MCF 10A (cell line): ENCODE results near the gene SCAPER. TPM values are rescaled to one million over a fixed set of nuclear protein-coding genes. Genes with fewer than 3 reads are reported as not detected.
"Not testable (repeated sequence)": the region's sequence is repeated elsewhere in the genome, so short reads cannot be mapped to it uniquely, and the experiment has no call there.

Experiments used
- BruUV-seq: library from RNA; stranded (reverse); fragments of 400-500 nt; replicated peaks from 2 replicates; lab custom pipeline; 2021; lab: Mats Ljungman, UMichigan
- CTCF ChIA-PET: fragments of 300-600 bp; sonication (Branson Sonifier 250); formaldehyde crosslinking; extraction: SDS; loops from one replicate; lab custom pipeline; 2021; ENCODE audit warnings: antibody characterized with exemption, inconsistent platforms; lab: Yijun Ruan, JAX
- POLR2A ChIA-PET: fragments of 300-600, 350-650 bp; sonication (Branson Sonifier 250); formaldehyde crosslinking; extraction: SDS; loops from one replicate; lab custom pipeline; 2020; ENCODE audit warnings: antibody characterized with exemption, inconsistent platforms; lab: Yijun Ruan, JAX
- DNase-seq: peaks from one replicate; pipeline ENCODE4 v3.0.0-alpha.2; 2018; ENCODE audit not compliant: unreplicated experiment
- H3K27ac Mint-ChIP-seq: one replicate; pipeline ENCODE4 v1.8.0; 2022; ENCODE audit warnings: mild to moderate bottlenecking, low read depth, mixed read lengths; ENCODE audit not compliant: unreplicated experiment
- H3K27me3 Mint-ChIP-seq: one replicate; pipeline ENCODE4 v1.8.0; 2022; ENCODE audit warnings: mixed read lengths; ENCODE audit not compliant: insufficient read depth, unreplicated experiment
- H3K36me3 Mint-ChIP-seq: one replicate; pipeline ENCODE4 v1.8.0; 2022; ENCODE audit warnings: mild to moderate bottlenecking, moderate library complexity, mixed read lengths; ENCODE audit not compliant: insufficient read depth, unreplicated experiment
- H3K4me1 Mint-ChIP-seq: one replicate; pipeline ENCODE4 v1.8.0; 2022; ENCODE audit warnings: mixed read lengths; ENCODE audit not compliant: insufficient read depth, unreplicated experiment
- H3K4me3 Mint-ChIP-seq: one replicate; pipeline ENCODE4 v1.8.0; 2022; ENCODE audit warnings: mild to moderate bottlenecking, moderate library complexity, mixed read lengths; ENCODE audit not compliant: unreplicated experiment
- H3K9me3 Mint-ChIP-seq: one replicate; pipeline ENCODE4 v1.8.0; 2022; ENCODE audit warnings: mixed read lengths; ENCODE audit not compliant: unreplicated experiment
- intact Hi-C: fragments of 100-400 bp; cut with micrococcal nuclease; formaldehyde crosslinking; loops from 2 replicates; pipeline ENCODE4 v1.14.1; 2022
- total RNA-seq: library from RNA; stranded (reverse); gene quantifications from 2 replicates; pipeline ENCODE4 v1.2.3, GENCODE V29; 2022
- TF ChIP-seq, protein P1 (sequence below): fragments of 200-600 bp; IDR thresholded peaks from one replicate; pipeline ENCODE4 v1.8.0; 2022; ENCODE audit warnings: antibody characterized with exemption, mild to moderate bottlenecking; ENCODE audit not compliant: unreplicated experiment

Gene SCAPER
- total RNA-seq, 1 experiment from 2014 or later: 9.5 TPM

DNA sequence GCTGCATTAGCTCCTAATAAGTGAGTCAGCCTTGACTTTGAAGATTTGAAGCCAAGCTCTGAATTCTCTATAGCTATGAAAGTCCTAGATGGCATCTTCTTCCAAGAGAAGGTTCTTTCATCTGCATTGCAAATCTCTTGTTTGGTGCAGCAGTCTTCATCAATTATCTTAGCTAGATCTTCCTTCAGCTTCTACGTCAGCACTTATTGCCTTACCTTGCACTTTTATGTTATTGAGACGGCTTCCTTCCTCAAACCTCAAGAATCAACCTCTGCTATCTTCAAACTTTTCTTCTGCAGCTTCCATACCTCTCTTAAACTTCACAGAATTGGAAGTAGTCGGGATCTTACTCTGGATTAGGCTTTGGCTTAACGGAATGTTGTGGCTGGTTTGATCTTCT lies 167.6 kb downstream of the SCAPER start:
- BruUV-seq: no TSS peak
- DNase-seq: no peak
- Mint-ChIP-seq H3K27me3 (no peaks in the 10 kb centered on the region), H3K4me3 (no peak overlapping the region), H3K36me3 (peaks cover 9% of the 10 kb centered on the region), H3K9me3 (no peaks in the 10 kb centered on the region), H3K4me1 (no peaks in the 10 kb centered on the region), H3K27ac (no peak overlapping the region)
- POLR2A ChIA-PET: no interaction called here
- intact Hi-C loops: no loop called here
- TF ChIP-seq, protein P1, sequence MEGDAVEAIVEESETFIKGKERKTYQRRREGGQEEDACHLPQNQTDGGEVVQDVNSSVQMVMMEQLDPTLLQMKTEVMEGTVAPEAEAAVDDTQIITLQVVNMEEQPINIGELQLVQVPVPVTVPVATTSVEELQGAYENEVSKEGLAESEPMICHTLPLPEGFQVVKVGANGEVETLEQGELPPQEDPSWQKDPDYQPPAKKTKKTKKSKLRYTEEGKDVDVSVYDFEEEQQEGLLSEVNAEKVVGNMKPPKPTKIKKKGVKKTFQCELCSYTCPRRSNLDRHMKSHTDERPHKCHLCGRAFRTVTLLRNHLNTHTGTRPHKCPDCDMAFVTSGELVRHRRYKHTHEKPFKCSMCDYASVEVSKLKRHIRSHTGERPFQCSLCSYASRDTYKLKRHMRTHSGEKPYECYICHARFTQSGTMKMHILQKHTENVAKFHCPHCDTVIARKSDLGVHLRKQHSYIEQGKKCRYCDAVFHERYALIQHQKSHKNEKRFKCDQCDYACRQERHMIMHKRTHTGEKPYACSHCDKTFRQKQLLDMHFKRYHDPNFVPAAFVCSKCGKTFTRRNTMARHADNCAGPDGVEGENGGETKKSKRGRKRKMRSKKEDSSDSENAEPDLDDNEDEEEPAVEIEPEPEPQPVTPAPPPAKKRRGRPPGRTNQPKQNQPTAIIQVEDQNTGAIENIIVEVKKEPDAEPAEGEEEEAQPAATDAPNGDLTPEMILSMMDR: no peak
- CTCF ChIA-PET: no interaction called here

DNA sequence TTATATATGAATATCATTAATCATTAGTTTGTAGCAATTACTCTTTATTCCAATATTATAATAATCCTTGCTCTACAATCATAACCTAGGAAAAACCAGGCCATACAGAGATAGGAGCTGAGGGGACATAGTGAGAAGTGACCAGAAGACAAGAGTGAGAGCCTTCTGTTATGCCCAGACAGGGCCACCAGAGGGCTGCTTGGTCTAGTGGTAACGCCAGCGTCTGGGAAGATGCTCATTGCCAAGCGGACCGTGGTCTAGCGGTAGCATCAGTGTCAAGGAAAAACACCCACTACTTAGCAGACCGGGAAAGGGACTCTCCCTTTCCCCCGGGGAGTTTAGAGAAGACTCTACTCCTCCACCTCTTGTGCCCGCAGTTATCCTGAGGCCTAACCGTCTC lies 172.8 kb downstream of the SCAPER start:
- H3K27ac Mint-ChIP-seq, H3K27me3 Mint-ChIP-seq, DNase-seq, BruUV-seq, H3K4me3 Mint-ChIP-seq, H3K9me3 Mint-ChIP-seq, H3K4me1 Mint-ChIP-seq, CTCF ChIA-PET, POLR2A ChIA-PET: not testable (repeated sequence)
- intact Hi-C loops: loop anchor here (1.0 kb wide), 1 partner anchor 109 kb away; no protein-coding TSS in a partner anchor
- peaks cover 20% of the 10 kb centered on the region for H3K36me3 Mint-ChIP-seq

DNA sequence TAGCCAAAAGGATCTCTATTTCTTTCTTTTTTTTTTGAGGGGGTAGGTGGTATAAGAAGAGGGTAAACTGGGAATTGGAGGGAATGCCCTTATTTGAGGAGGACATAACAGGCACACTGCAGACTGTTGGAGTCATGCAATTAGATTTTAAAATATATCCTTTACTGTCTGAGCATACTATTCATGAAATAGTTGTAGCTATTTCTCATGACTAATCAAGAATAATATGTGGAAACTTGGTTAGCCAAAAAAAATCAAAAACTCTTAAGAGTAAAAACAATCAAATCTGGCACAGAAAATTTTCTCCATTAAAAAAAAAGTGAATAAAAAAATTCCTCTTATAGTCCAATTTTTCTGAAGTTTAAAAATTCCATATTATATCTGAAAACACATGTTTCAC lies 174.9 kb downstream of the SCAPER start:
- H3K27ac Mint-ChIP-seq: no peak overlapping the region
- ChIA-PET CTCF (no interaction called here), POLR2A (no interaction called here)
- intact Hi-C loops: no loop called here
- H3K9me3 Mint-ChIP-seq: no peaks in the 10 kb centered on the region
- TF ChIP-seq, protein P1: no peak
- no peaks in the 10 kb centered on the region for H3K4me1 Mint-ChIP-seq
- peaks cover 25% of the 10 kb centered on the region for H3K36me3 Mint-ChIP-seq
- no peaks in the 10 kb centered on the region for H3K27me3 Mint-ChIP-seq
- H3K4me3 Mint-ChIP-seq: no peak overlapping the region
- no TSS peak for BruUV-seq
- DNase-seq: no peak

DNA sequence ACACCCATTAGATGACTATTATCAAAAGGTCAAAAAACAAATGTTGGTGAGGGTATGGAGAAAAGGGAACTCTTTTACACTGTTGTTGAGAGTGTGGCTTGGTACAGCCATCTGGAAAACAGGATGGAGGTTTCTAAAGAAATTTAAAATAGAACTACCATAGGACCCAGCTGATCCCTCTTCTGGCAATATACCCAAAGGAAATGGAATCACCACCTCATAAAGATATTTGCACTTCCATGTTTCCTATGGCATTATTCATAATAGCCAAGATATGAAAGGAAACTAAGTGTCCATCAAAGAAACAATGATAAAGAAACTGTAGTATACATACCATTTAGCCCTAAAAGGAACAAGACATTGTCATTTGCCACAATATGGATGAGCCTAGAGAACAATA lies 186.3 kb downstream of the SCAPER start:
- intact Hi-C loops: no loop called here
- Mint-ChIP-seq H3K9me3 (no peaks in the 10 kb centered on the region), H3K4me1 (no peaks in the 10 kb centered on the region), H3K27me3 (no peaks in the 10 kb centered on the region), H3K27ac (no peak overlapping the region), H3K4me3 (no peak overlapping the region), H3K36me3 (no peaks in the 10 kb centered on the region)
- POLR2A ChIA-PET: interaction anchor here (0.7 kb wide), 1 partner anchor 11 kb away, joined by 3 read pairs; no protein-coding TSS in a partner anchor
- DNase-seq: no peak
- CTCF ChIA-PET: no interaction called here
- TF ChIP-seq, protein P1: no peak
- BruUV-seq: no TSS peak

DNA sequence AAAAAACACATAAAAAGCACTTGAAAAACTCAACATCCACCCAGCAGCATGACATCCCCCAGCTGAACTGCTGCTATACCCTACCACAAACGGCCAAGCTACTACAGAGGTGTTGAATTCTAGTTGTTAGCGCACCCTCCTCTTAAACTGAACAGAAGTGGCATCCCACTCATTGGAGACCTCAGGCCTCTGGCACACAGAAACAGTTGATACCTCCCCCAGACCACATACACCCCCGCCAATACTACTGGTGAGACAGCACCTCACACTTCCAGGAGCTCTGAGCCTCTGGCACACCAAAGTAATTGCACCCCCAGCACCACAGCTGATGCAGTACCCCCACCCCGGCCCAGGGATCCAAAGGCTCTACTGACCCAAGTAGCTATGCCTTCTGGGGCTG lies 190.2 kb downstream of the SCAPER start:
- ChIA-PET POLR2A (interaction anchor here (0.6 kb wide), 1 partner anchor 126 kb away, joined by 3 read pairs; no protein-coding TSS in a partner anchor), CTCF (no interaction called here)
- Mint-ChIP-seq H3K36me3 (no peaks in the 10 kb centered on the region), H3K9me3 (no peaks in the 10 kb centered on the region), H3K27me3 (no peaks in the 10 kb centered on the region), H3K27ac (no peak overlapping the region), H3K4me3 (no peak overlapping the region), H3K4me1 (no peaks in the 10 kb centered on the region)
- no TSS peak for BruUV-seq
- DNase-seq: no peak
- intact Hi-C loops: no loop called here
- TF ChIP-seq, protein P1: no peak
